SK-N-DZ (cell line): ENCODE measurements around the gene PPP1R27.

ENCODE experiments used
- DNase-seq: peaks from one replicate; pipeline ENCODE4 v3.0.0-alpha.2; 2015; ENCODE audit warnings: low spot score

Gene PPP1R27

DNA sequence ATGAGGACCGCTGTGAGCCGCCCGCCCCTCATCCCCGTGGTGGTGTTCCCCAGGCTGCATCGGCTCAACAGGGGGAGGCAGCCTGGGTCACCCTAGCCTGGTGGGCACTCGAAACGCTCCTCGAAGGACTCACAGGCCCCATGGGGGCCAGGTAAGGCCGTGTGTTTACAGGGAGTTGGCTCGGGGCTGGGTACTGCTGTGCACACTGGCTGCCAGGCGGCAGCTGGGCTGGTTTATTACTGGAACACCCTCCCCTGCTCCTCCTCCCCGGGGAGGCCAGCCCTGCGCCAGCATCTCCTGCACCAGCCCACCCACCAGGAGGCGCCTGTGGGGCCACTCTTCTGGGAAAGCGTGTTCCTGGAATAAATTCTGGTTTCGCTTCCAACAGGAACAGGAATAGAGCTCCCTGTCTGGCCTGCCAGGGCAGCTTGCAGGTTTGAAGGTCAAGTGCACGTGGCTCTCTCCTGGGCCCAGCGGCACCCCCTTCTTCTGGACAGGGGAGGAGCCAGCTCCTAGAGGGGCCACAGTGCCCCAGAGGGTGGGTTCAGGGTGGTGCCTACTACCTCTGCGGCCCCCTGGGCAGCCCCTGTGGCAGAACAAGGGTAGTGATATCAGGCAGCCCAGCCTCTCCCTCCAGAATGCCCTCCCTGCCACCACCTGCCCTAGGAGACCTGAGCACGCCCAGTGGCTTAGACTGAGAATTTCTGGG, 13.1 kb downstream of the PPP1R27 start:
- peak; percentile 73 for DNase-seq

GRCh38 chr17:81821147-81821546, 13.7 kb downstream of the PPP1R27 start:
- no peak for DNase-seq

DNA sequence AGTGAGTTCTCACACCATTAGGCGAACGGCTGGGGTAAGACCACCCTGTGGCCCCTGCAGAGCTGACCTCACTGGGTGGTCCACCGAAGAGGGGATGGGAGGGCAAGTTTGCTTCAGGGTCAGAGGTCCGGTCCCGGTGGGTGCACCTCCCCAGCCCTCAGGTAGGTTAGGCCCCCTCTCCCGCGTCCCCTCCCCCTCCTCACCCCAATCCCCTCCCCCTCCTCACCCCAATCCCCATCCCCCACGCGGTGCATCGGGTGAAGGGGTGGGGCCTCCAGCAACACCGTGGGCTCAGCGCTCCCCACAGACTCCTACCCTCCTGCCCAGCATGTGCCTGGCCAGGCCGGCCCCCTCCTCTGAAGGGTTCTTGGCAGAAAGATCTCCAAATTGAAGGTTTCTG, 15.1 kb downstream of the PPP1R27 start:
- DNase-seq: no peak

GRCh38 chr17:81817758-81818147, 17.1 kb downstream of the PPP1R27 start:
- no peak for DNase-seq

GRCh38 chr17:81815646-81815986, 19.2 kb downstream of the PPP1R27 start:
- no peak for DNase-seq

DNA sequence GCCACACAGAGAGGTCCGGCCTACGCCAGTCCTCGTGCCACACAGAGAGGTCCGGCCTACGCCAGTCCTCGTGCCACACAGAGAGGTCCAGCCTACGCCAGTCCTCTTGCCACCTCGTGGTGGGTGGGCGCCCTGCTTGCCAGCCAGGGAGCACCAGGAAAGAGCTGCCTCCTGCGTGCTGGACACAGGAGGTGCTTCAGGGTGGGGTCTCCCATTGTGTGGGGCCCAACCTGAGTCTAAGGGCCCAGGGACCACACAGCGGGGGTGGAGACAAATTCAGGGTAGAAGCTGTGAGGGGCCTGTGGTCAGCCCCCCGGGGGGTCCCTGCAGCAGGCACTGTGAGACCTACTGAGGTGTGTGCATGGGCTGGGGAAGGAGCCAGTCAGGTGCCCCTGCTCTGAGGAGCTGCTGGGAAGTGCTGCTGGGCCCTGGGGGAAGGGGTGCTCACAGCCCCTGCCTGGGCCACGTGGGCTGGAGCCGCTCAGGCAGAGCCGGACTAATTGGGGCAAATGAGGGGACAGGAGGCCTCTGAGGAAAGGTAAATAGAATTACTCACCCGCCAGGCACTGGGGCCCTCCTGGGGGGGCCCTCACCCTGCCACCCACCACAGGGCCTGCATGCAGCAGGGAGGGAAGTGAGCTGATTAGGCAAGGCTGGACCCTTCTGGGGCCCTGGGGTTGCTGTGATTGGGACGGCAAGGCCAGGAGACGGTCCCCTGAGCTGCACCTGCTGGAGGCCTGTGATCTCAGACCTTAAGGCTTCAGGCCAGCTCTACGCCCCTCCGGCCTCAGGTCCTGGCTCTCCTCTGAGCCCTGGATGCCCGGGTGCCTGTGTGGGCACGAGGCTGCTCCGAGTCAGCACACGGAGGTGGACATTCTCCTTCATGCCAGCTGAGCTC, 19.9 kb downstream of the PPP1R27 start:
- DNase-seq: peak; percentile 97

DNA sequence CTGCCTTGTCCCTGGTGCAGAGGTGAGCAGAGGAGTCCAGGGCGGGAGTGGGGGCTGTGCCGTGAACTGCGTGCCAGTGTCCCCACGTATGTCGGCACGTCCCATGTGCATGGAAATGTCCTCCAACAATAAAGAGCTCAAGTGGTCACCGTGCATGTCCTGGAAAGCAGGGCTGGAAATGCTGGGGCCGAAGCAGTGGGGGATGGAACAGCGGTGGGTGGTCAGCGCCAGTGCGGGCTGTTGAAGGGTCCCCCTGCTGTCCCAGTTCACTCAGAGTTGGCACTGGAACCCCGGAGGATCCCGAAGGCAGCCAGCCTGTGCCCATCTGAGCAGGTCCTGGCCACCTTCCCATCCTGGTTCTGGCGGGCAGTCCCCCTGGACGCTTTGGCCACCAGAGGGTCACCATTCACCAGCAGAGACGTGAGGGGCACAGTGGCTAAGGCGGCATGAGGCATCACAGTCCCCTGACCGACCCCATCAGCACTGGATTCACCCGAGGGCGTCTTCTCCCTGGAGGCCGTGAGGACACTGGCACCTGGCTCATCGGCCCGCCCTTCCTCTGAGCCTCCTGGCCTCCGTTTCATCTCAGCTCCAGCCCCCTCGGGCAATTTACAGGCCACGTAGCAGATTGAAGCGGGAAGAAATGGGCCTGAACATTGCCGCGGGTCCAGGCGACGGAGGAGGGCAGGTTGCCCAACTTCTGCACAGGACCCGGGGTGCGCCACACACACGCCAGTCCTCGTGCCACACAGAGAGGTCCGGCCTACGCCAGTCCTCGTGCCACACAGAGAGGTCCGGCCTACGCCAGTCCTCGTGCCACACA, 20.8 kb downstream of the PPP1R27 start:
- no peak for DNase-seq

DNA sequence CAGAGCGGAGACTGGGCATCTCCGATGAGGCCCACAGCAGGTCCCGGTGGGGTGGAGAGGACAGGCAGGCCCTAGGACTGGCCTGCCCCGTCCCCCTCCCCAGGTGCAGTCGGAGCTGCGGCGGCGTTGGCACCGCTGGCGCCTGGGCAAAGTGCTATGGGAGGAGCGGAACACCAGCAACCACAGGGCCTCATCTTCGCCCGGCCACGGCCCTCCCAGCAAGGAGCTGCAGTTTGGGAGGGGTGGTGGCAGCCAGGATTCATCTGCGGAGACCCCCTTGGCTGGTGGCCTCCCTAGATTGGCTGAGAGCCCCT, 21.5 kb downstream of the PPP1R27 start:
- no peak for DNase-seq

DNA sequence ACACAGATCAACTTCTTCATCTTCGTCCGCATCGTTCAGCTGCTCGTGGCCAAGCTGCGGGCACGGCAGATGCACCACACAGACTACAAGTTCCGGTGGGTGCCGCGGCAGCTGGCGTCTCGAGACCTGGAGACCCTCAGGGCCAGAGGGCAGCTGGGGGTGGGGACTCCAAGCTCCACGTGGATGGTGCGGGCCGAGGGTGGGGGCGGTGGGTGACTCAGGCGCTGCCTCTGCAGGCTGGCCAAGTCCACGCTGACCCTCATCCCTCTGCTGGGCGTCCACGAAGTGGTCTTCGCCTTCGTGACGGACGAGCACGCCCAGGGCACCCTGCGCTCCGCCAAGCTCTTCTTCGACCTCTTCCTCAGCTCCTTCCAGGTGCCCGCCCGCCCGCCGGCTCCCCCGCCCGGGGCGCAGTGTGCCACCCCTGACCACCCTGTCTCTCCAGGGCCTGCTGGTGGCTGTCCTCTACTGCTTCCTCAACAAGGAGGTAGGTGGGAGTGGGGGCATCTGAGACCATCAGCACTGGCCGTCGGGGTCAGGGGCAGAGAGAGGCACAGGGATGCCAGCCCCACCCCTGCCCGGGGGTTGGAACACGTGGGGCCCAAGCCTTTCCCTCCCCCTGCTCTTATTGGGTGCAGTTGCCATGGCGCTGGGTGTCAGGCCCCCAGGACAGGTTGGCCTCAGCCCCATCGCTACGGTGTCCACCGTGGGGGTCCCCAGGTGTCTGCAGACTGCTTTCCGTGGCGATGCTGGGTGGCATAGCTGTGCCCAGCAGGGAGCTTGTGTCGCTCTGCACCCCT, 22.1 kb downstream of the PPP1R27 start:
- no peak for DNase-seq

DNA sequence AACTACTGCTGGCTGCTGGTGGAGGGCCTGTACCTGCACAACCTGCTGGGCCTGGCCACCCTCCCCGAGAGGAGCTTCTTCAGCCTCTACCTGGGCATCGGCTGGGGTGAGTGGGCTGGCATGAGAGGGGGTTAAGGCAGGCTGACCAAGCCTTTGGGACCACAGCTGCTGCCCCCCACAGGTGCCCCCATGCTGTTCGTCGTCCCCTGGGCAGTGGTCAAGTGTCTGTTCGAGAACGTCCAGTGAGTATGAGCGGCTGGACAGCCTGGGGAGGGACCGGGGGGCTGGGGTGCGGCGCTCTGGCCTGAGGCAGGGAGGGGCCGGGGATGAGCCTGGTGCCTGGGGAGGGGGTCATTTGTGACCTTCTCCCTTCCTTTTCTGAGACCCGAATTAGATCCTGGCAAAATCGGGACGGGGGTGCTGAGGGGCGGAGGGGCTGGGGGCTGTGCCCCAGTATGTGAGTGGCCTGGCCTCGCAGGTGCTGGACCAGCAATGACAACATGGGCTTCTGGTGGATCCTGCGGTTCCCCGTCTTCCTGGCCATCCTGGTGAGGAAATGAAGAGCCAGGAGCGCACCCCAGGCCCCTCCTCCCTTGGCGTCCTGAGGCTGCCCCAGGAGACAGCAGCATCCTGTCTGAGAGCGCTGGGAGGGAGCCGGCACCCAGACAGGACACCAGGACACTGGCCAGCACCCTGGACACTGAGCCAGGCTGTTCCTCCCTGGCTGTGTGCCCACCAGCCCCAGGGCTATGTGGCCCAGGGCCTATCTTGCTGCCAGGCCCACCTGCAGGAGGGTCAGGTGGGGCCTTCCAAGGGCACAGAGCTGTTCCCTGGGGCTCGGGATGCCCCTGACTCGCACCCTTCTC, 22.9 kb downstream of the PPP1R27 start:
- no peak for DNase-seq

DNA sequence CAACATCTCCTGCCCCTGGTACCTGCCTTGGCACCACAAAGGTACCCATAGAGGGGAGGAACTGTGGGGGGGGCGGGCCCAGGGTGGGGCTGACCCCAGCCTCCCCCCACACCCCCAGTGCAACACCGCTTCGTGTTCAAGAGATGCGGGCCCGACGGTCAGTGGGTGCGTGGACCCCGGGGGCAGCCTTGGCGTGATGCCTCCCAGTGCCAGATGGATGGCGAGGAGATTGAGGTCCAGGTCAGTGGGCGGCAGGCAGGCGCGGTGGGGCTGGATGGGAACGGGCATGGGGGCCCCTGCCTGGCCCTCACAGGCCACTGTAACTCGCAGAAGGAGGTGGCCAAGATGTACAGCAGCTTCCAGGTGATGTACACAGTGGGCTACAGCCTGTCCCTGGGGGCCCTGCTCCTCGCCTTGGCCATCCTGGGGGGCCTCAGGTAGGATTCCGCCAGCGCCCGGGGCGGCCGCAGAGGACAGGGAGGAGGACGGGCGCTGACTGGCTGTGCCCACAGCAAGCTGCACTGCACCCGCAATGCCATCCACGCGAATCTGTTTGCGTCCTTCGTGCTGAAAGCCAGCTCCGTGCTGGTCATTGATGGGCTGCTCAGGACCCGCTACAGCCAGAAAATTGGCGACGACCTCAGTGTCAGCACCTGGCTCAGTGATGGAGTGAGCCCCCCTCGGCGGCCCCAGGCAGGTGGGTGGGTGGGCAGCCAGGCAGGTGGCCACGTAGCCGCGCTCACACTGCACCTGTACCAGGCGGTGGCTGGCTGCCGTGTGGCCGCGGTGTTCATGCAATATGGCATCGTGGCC, 23.8 kb downstream of the PPP1R27 start:
- no peak for DNase-seq

DNA sequence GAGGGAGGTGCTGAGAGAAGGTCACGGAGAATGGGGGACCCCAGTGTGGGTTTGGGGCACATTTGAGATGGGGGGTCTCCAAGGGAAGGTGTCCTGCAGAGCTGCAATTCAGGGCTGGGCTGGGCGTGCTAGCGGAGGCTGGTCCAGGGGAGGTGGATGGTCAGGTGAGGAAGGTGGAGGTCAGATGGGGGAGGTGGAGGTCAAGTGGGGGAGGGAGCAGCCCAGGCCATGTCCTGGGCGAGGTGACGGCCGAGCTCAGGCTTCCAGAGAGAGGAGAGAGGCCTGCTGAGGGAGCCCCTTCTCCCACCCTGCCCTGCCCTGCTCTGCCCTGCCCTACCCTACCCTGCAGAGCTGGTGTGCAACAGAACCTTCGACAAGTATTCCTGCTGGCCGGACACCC, 24.4 kb downstream of the PPP1R27 start:
- no peak for DNase-seq

GRCh38 chr17:81809556-81809998, 25.3 kb downstream of the PPP1R27 start:
- DNase-seq: no peak

- DNase-seq: no peak
Observed at GRCh38 chr17:81808778-81809555, 25.9 kb downstream of the PPP1R27 start.

DNA sequence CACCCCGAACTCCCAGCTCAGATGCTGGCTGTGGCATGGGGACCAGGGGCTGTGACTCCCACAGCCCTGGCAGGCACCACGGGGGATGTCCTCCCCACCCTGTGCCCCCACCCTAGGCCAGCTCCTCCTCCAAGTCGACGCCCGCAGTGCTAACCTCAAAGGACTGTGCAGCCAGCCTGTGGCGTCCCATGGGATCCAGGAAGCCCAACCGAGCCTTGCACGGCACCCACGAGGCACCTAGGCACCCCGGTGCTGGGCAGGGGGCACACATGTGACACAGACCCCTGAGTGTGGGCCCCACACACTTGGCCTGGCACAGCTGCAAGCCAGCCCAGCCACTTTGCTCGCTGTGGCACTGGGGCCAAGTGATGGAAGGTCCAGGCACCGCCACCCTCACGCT, 27.0 kb downstream of the PPP1R27 start:
- no peak for DNase-seq

DNA sequence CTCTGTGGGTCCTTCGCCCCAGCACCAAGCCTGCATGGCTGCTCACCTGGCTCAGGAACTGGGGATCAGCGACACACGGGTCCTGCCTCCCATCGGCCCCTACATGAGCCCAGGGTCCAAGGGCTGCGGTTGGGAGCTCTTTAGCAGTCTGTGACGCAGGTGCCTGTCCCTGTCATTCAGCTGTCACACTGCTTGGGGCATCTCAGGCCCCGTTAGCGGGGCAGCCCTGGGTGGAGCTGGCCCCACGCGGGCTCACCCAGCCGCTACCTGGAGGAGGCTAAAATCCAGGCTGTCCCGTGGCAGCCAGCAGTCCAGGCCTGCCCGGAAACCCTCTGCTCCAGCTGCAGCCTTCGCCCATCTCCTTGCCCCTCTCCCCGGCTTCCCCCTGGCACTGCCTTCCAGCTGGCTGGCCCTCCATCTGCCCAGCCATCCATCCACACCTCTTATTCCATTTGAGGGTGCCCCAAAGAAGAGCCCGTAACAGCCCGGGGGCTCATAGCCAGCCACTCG, 27.6 kb downstream of the PPP1R27 start:
- no peak for DNase-seq

- DNase-seq: no peak
Observed at GRCh38 chr17:81806461-81807209, 28.2 kb downstream of the PPP1R27 start.
